Tibial nerve (tissue), 4 donors: ENCODE results near the gene MC3R.

Source experiments
- CTCF ChIP-seq, 5 experiments: fragments of 200-600 bp in 3 of 5; fragments of 450-650 bp in 2 of 5; sonication (generic) in 3 of 5; IDR thresholded peaks; one replicate each; pipeline ENCODE4 v1.5.1; 2016 to 2019; ENCODE audit warnings: antibody characterized with exemption in 5 of 5, mild to moderate bottlenecking in 3 of 5, moderate library complexity in 2 of 5
- EP300 ChIP-seq, 2 donors: sonication (generic); formaldehyde crosslinking; IDR thresholded peaks; one replicate each; pipeline ENCODE4 v1.6.1; 2017; ENCODE audit warnings: antibody characterized with exemption in 2 of 2, mild to moderate bottlenecking in 1 of 2
- POLR2A ChIP-seq, 2 donors: fragments of 450-650 bp; IDR thresholded peaks; one replicate each; pipeline ENCODE4 v1.6.1; 2017; ENCODE audit warnings: antibody characterized with exemption in 2 of 2, mild to moderate bottlenecking in 2 of 2, moderate library complexity in 2 of 2

- TF ChIP-seq CTCF (IDR thresholded peaks at IDR 0.05) = no peak
- no peak for TF ChIP-seq POLR2A (IDR thresholded peaks at IDR 0.05)
- no peak for TF ChIP-seq EP300 (IDR thresholded peaks at IDR 0.05)
Measured at GRCh38 chr20:56228021-56228420, 20.5 kb upstream of the MC3R start.
